ENCODE data around the gene STK11. TPM values are rescaled to one million over a fixed set of nuclear protein-coding genes. Genes with fewer than 3 reads are reported as not detected.
A peak's percentile ranks its signal among the peaks of the same experiment; 100 is the strongest.
"Not testable (repeated sequence)": the region's sequence is repeated elsewhere in the genome, so short reads cannot be mapped to it uniquely, and the experiment has no call there.

STK11 gene
- total RNA-seq, 1 donor from 2014 or later = 54.8 TPM

DNA sequence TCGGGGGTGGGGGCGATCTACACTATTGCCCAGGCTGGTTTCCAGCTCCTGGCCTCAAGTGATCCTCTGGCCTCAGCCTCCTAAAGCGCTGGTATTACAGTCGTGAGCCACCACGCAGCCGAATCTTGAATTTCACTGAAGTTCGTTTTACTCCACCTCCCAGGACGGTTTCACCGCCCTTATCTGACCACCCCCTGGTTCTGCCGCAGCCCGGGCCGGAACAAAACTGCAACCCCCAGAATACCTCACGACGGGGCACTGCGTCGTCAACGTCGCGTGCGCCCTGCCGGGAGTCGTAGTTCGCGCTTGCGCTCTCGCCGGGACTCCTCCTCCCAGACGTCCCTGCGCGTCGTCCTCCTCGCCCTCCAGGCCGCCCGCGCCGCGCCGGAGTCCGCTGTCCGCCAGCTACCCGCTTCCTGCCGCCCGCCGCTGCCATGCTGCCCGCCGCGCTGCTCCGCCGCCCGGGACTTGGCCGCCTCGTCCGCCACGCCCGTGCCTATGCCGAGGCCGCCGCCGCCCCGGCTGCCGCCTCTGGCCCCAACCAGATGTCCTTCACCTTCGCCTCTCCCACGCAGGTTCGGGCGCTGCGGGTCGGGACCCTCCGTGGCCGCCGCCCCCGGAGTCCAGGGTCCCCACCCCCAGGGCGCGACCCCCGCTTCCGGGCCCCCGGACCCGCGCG lies 36.0 kb downstream of the STK11 start, which contains the start of gene ATP5F1D:
Gene ATP5F1D, plus strand, starts transcription at position 335 of the 679 bp plus-strand sequence. Its CDS starts 100 bp downstream, at position 435.
- intact Hi-C loops (cut with DNase I) = no loop called here
- ATAC-seq (ENCODE audit: poor library complexity) (peak; percentile 62), DNase-seq (peak; percentile 98)

DNA sequence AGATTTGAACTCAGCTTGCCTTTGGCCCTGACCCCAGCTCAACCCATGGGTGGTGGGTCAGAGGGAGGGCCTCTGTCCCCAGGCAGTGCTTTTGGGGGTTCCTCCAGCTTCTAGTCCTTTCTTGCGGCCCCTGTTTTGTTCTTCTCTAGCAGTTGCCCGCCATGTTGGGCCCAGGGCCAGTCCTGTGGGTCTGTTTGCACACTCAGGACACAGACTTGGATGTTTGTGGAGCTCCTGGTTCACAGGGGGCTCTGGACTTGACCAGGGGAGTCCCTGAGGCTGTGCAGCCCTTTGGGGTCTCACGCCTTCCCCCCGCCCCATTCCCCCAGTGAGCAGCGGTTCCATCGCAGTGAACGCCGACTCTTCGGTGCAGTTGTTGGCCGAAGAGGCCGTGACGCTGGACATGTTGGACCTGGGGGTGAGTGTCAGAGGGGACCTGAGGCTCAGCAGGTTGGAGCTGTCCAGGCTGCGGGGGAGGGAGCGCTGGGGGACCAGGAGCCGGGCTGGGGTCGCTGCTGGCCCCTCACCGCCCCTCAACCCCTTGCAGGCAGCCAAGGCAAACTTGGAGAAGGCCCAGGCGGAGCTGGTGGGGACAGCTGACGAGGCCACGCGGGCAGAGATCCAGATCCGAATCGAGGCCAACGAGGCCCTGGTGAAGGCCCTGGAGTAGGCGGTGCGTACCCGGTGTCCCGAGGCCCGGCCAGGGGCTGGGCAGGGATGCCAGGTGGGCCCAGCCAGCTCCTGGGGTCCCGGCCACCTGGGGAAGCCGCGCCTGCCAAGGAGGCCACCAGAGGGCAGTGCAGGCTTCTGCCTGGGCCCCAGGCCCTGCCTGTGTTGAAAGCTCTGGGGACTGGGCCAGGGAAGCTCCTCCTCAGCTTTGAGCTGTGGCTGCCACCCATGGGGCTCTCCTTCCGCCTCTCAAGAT lies 38.5 kb downstream of the STK11 start:
- peak; percentile 92 for DNase-seq
- intact Hi-C loops (cut with DNase I) = loop anchor here (2.0 kb wide), 1 partner anchor 25 kb away; the partner anchor contains the start of gene CIRBP
- ATAC-seq (ENCODE audit: poor library complexity) = peak; percentile 49

DNA sequence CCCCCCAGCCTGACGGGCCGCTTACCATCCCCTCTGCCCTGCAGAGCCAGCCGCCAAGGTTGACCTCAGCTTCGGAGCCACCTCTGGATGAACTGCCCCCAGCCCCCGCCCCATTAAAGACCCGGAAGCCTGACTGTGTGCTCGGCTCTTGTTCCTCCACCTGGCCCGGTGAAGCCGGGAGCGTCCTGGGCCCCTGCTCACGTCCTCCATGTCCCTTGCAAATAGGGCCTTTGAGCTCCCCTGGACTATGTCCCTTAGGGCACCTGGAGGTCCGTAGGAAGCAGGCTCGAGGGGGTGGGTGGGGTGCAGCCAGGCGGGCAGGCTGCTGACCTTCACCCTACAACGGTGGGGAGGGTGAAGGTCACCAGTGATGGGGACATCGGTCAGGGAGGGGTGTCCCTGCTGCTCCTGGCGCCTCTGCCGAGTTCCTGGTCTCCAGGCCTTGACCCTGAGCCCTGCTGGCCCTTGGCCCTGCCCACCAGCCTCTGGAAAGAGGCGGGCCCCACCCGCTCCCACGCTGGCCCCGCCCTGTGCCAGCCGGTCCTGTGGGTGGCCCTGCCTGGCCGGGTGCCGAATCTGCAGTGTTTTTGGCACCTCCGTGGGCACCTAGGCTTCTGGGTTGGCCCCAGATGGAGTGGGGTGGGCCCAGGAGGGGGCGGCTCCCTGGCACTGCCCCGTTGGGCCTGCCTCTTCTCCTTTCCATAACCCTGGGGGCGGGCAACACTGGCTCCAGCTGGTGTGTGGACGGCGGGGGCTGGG lies 39.3 kb downstream of the STK11 start:
- ATAC-seq (ENCODE audit: poor library complexity) (peak; percentile 36), DNase-seq (peak; percentile 91)
- intact Hi-C loops (cut with DNase I) = loop anchor here (2.0 kb wide), 1 partner anchor 24 kb away; the partner anchor contains the start of gene CIRBP

DNA sequence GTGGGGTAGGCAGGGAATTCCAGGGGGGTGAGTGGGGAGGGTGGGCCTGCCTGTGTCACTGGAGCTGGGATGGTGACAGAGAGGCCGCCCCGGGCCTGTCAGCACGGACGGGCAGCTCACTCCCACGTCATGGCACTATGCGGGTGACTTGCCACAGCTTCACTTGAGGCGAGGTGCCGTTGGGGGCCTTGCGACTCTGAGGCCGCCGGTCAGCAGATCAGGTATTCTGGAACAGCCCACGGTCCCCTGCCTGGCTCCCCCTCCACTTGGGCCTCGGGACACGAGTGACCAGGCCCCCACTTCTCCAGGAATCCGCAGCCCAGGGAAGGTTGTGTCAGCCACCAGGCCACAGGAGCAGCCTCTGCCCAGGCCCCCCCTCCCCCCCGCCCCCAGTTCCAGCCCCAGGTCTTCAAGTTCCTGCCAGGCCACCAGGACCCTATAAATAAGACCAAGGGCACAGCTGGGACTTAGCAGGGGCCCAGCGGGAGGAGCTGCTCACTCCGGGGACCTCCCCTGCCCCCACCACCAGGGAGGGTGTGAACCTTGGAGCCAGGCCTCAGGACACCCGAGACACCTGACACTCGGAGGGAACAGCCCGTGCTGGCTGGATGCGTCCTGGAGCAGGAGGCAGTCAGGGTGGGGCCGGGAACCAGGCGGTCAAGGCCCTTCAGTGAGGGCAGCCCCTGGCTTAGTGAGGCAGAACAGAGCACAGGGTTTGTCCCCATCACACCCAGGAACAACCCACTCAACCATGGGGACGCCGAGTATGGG lies 40.1 kb downstream of the STK11 start:
- intact Hi-C loops (cut with DNase I) = loop anchor here (2.0 kb wide), 1 partner anchor 23 kb away; the partner anchor contains the start of gene CIRBP
- ATAC-seq (ENCODE audit: poor library complexity) = peak; percentile 24
- DNase-seq = peak; percentile 90

DNA sequence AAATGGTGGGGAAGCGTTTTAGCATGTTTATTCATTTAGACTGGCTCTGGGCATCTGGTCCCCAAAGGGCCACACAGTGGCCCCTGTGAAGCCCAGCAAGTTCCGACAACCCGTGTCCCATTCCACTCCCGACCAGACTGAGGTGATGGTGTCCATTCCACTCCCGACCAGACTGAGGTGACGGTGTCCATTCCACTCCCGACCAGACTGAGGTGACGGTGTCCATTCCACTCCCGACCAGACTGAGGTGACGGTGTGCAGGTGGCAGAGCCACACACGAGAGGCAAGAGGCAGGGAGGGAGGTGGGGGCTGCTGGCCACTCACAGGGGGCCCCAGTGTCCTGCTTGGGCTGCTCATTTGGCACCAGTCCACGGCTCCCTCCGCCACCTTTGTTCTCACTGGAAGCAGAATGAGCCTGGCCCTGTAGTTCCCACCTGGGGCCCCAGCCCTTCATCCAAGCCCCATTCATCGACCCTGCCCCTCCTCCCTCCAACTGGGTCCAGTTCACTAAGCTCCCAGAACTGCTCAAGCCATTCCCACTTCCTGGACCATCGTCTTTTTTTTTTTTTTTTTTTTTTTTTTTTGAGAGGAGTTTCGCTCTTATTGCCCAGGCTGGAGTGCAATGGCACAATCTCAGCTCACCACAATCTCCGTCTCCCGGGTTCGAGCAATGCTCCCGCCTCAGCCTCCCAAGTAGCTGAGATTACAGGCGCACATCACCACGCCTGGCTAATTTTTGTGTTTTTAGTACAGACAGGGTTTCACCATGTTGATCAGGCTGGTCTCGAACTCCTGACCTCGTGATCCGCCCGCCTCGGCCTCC lies 40.9 kb downstream of the STK11 start:
- DNase-seq = peak; percentile 63
- ATAC-seq (ENCODE audit: poor library complexity); intact Hi-C loops (cut with DNase I): not testable (repeated sequence)

DNA sequence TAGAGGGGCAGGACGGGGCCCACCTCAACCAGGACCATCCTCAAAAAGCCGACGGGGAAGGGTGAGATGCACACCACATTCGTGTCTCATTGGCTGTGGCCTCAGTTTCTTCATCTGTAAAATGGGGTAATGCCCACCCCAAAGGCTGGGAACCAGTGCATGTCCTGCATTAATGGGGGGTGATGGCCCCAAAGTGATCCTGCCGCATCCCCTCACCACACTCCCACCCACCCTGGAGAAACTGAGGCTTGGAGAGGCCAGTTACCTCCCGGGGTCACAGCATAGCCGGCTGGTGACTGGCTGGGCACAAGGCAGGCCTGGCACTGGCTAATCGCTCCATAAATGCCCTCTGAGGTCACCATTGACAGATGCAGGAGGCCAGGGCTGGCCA lies 42.2 kb downstream of the STK11 start:
- ATAC-seq (ENCODE audit: poor library complexity) (no peak), DNase-seq (no peak)
- intact Hi-C loops (cut with DNase I) = no loop called here

DNA sequence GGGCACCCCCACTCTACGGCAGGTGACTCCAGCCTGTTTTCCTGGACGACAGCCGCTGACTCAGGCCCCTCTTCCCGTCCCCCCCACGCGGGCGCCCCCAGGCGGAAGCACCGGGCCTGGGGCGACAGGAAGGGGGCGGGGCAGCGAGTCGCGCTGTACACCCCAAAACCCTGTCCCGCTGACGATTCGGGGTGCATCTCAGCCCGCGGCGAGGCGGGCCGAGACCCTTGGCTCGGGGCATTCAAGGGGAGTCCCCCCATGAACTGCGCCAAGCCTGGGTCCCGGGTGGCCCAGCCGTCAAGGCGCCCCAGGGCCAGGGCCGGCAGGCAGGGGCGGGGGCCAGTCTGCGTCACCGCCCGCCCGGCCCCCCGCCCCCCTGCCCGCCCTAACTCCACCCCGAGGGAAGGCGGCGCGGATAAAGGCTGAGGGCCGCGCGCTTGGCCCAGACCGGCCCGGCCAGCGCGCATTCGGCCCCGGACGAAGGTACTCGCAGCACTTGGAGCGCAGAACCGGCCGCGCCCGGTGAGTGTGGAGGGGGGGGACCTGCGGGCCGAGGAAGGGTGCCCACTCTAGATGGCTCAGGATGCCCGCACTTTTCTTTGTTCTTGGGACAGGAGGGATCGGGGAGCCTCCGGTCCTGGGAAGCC lies 42.7 kb downstream of the STK11 start, which contains the start of gene MIDN:
Gene MIDN, plus strand, starts transcription at position 445 of the 647 bp plus-strand sequence. CDS start 1,714 bp downstream, outside the sequence.
- ATAC-seq (ENCODE audit: poor library complexity) = peak; percentile 37
- peak; percentile 91 for DNase-seq
- intact Hi-C loops (cut with DNase I) = no loop called here

DNA sequence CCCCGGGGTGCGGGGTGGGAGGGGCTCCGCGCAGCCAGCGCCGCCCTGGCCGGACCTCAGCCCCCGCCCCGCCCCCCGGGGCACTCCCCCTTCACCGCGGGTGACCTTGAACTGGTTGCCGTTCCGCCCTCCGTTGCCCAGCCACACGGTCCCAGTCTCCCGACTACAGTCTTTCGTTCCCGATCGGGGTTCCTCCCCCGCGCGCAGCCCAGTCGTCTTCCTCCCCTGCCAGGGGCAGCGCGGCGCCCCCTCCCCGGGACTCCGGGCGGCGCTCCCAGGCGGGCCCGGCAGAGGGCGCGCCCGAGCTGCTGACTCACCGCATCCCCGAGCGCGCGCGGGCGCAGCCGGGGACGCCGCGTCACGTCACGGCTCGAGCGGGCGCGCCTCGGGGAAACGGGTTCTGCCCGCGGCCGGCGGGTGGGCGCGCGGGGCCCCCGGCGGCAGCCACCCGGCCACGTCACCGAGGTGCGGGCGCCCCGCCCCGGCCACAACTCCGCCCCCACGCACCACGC lies 43.3 kb downstream of the STK11 start:
- intact Hi-C loops (cut with DNase I) = no loop called here
- peak; percentile 15 for ATAC-seq (ENCODE audit: poor library complexity)
- DNase-seq = peak; percentile 90

DNA sequence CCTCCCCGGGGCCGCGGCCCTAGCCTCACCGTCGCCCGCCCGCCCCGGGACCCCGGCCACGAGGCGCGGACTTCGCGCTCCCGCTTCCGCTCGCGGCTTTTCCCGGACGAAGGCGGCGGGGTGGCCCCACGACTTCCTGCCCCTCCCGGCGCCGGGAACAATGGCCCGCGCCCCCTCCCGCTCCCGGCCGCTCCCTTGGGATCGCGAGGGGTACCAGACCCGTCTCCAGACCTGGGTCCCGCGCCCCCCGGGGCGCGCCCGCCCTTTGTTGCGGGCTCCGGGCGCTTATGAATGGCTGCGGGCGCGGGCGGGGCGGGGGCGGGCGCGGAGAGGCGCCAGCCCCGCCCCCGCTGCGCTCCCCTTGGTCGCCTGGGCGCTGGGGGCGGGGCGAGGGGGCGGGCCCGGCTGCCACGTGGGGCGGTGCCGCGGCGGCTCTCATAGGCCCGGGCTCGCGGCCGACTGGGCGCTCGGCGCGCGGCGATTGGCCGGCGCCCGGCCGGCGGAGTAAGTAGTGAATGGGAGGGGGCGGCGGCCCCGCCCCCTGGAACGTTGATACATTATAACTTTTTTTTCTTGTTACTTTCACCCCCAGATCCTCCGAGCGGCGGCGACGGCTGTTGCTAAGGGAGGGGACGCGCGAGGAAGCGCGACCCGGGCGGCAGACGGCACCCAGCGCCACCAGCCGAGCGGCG lies 43.9 kb downstream of the STK11 start:
- ATAC-seq (ENCODE audit: poor library complexity) (peak; percentile 13), DNase-seq (peak; percentile 97)
- intact Hi-C loops (cut with DNase I) = no loop called here

DNA sequence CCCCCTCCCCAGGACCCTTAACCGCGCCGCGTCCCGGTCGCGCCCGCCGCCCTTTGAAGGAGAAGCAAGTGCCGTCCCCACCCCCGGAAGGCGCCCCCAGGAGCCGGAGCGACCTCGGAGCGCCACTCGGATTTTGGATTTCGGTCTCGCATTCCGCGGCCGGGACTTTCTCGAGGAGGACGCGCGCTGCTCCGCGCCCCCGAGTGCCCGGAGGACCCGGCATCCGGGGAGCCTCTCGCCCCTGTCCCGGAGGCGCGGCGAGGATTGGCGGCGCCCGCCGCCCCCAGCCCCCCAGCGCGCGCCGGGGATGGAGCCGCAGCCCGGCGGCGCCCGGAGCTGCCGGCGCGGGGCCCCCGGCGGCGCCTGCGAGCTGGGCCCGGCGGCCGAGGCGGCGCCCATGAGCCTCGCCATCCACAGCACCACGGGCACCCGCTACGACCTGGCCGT lies 44.4 kb downstream of the STK11 start:
- intact Hi-C loops (cut with DNase I) = no loop called here
- no peak for ATAC-seq (ENCODE audit: poor library complexity)
- no peak for DNase-seq

DNA sequence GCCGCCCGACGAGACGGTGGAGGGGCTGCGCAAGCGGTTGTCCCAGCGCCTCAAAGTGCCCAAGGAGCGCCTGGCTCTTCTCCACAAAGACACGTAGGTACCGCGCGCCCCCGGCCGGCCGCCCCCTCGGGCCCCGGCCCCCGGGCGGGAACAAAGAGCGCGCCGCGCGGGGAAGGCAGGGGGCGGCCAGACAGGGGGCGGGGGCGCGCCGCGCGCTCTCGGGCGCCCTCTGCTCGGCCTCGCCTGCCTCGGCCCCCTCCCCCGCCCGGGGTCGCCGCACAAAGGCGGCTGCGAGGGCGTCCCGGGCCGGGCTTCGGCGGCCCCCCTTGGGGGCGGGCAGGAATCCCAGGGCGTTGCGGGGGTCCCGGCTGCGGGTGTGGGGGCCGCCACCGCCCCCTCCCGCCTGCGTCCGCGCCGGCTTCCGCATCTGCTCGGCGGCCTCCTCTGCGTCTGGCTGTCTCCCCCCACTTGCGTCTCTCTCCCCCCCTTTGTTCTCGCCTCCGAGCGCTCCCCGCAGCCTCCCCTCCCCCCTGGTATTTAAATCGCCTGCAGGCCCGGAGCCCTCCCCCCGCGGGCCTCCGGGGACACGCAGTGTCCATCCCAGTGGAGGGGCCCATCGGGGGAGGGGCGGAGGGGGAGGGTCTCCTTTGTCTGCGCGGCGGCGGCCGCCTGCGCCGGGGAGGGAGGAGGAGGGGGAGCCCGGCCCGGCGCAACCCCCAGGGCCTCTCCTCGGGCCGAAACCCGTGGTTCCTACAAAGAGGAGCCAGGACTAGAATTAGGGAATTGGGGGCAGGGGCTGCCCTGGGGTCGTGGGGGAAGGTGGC lies 45.1 kb downstream of the STK11 start:
- ATAC-seq (ENCODE audit: poor library complexity) (no peak), DNase-seq (peak; percentile 83)
- intact Hi-C loops (cut with DNase I) = no loop called here

DNA sequence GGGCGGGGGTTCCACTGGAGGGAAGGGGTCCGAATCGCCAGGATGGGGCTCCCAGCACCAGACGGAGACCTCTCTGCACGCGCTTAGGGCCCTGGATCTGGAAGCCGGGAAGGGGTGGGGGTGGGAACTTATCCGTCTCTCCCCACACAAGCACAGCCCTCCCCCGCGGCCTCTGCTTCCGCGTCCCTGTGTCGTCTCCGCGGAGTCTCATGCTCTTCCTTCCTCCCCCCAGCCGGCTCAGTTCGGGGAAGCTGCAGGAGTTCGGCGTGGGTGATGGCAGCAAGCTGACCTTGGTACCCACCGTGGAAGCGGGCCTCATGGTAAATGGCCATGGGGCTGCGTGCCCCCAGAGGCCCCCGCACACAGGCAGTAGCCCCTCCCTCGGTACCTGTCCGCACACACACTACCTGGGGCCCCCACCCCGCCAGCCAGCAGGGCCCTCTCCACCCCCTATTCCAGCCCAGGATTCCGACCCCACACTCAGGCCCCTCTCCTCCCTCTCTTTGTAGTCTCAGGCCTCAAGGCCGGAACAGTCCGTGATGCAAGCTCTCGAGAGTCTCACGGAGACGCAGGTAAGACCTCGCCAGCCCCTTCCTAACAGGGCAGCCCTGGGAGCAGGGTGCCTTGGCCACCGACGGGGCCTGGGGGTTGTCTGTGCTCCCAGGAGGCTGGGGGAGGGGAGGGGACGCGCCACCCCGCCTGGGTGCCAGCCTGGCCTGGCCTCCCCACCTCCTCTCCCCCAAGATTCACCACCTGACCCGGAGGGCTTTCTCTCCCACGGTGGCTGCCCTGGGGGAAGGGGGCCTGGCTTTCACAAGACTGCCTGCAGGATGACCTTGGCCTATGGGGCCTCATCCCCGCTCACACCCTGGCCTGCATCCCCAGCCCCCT lies 46.0 kb downstream of the STK11 start:
- intact Hi-C loops (cut with DNase I) = no loop called here
- DNase-seq = peak; percentile 89
- ATAC-seq (ENCODE audit: poor library complexity) = no peak

DNA sequence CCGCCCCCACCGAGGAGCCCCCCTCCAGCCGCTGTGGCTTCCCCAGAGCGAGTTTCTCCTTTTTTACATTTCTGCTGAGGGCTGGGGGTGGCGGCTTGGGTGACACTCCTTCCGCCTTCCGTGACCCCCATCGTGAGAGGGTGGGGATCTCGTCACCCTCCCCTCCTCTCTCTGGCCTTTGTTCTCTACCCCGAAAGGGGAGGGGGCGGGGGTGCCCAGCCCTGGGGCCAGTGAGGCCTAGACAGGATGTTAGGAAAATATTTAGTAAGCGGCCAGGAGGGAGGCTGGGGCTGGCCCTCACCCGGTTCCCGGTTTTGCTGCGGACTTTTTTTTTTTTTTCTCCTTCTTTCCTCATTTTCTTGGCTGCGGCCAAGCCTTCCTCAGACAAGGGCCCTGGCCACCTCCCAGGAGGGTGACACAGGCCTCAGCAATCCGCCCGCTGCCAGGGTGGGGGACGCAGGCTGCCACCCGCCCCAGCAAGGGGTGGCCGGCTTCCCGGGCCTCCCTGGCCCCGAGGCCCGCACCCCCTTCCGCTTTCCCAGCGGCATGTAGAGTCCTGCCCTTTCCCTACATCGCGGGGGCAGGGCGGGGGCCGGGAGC lies 46.7 kb downstream of the STK11 start:
- ATAC-seq (ENCODE audit: poor library complexity) (peak; percentile 43), DNase-seq (peak; percentile 94)
- intact Hi-C loops (cut with DNase I) = no loop called here
